Spinal cord (tissue), 4 donors: ENCODE data around the gene PTCD3. TPM values are rescaled to one million over a fixed set of nuclear protein-coding genes. Genes with fewer than 3 reads are reported as not detected.

Experiments used
- polyA plus RNA-seq, 2 donors: library from polyadenylated mRNA; unstranded; fragments of 120-200 nt; gene quantifications; one replicate each; pipeline ENCODE4 v1.2.1, GENCODE V29; 2013; ENCODE audit not compliant: insufficient read length in 2 of 2
- small RNA-seq: library from RNA; depleted of rRNA; stranded (forward); fragments of <200 nt; gene quantifications from one replicate; pipeline ENCODE3, GENCODE V24; 2014; ENCODE audit warnings: low replicate concordance
- total RNA-seq, 2 donors: library from RNA; depleted of rRNA in 1 of 2; stranded (reverse); fragments of 120-200 nt in 1 of 2; fragments of >200 nt in 1 of 2; gene quantifications; one replicate each; pipeline versions ENCODE4 v1.2.3 to v1.2.4, GENCODE V29; 2013 to 2014

Gene PTCD3
- total and polyA plus RNA-seq, 4 donors = 91.8 to 126 (median 118) TPM

Small RNAs within 50 kb of the gene (small RNA-seq; reads per million reads assigned to genes)
- not detected for gene RF00019
- gene SNORD94 = 1,509 reads per million, percentile 99 among the genes with 10 or more reads in this experiment

Other genes with a start within 250 kb of the PTCD3 start
- 10 to 100 TPM; 83.2 to 97.1 TPM for gene ST3GAL5, start 217.2 kb upstream of the PTCD3 start, total RNA-seq
- gene ST3GAL5, start 217.2 kb upstream of the PTCD3 start, polyA plus RNA-seq = 100 to 1,000 TPM; 120 TPM
- gene POLR1A, start 349 bp upstream of the PTCD3 start, total RNA-seq = 10 to 100 TPM; 11.1 to 16.5 TPM
- gene POLR1A, start 349 bp upstream of the PTCD3 start, polyA plus RNA-seq = 10 to 100 TPM; 18.8 to 22.4 TPM
- 10 to 100 TPM; 58.1 to 66.9 TPM for gene IMMT, start 89.2 kb downstream of the PTCD3 start, total RNA-seq
- gene IMMT, start 89.2 kb downstream of the PTCD3 start, polyA plus RNA-seq = 10 to 100 TPM; 86.9 to 87.8 TPM
- gene MRPL35, start 93.2 kb downstream of the PTCD3 start, total RNA-seq = 10 to 100 TPM; 43.7 to 52.0 TPM
- 10 to 100 TPM; 37.2 to 51.6 TPM for gene MRPL35, start 93.2 kb downstream of the PTCD3 start, polyA plus RNA-seq
- 100 to 1,000 TPM in 1 of 2 donors, 10 to 100 TPM in 1; 61.9 to 118 TPM for gene REEP1, start 231.4 kb downstream of the PTCD3 start, total RNA-seq
- gene REEP1, start 231.4 kb downstream of the PTCD3 start, polyA plus RNA-seq = 100 to 1,000 TPM; 110 to 123 TPM